AG04450 (cell line): ENCODE measurements around the gene CALHM1. TPM values are rescaled to one million over a fixed set of nuclear protein-coding genes. Genes with fewer than 3 reads are reported as not detected.

Source experiments
- CTCF ChIA-PET: fragments of 300-600, 350-600 bp; formaldehyde crosslinking; extraction: SDS; loops from one replicate; lab custom pipeline; 2022; ENCODE audit warnings: antibody characterized with exemption, inconsistent platforms; lab: Charles Lee
- POLR2A ChIA-PET: fragments of 350-600 bp; formaldehyde crosslinking; extraction: SDS; loops from one replicate; lab custom pipeline; 2021; ENCODE audit warnings: antibody characterized with exemption, inconsistent platforms; lab: Yijun Ruan, JAX
- DNase-seq: peaks from one replicate; pipeline ENCODE4 v3.0.0-alpha.2; 2011; ENCODE audit warnings: low read depth, low spot score
- H3K27ac ChIP-seq: one replicate; pipeline ENCODE4 v1.5.1; 2012; ENCODE audit warnings: low read depth, low read length, control low read depth
- H3K27me3 ChIP-seq: one replicate; pipeline ENCODE4 v1.6.0; 2012; ENCODE audit warnings: low read length; ENCODE audit not compliant: control insufficient read depth, insufficient read depth
- H3K4me3 ChIP-seq: 2 replicates; pipeline ENCODE4 v1.5.1; 2011; ENCODE audit warnings: mild to moderate bottlenecking, low read depth, low read length, control low read depth
- H3K9me3 ChIP-seq: 2 replicates; pipeline ENCODE4 v1.5.1; 2012; ENCODE audit warnings: low read length; ENCODE audit not compliant: control insufficient read depth, insufficient read depth
- CTCF ChIP-seq: IDR thresholded peaks from 2 replicates; pipeline ENCODE4 v1.5.1; 2011; ENCODE audit warnings: low read depth, low read length, control low read depth, inconsistent platforms
- polyA plus RNA-seq: library from polyadenylated mRNA; depleted of rRNA; stranded (reverse); fragments of >200 nt; gene quantifications from 2 replicates; pipeline ENCODE4 v1.2.3, GENCODE V29; 2011

The CALHM1 gene
- polyA plus RNA-seq, 1 experiment = not detected

GRCh38 chr10:103429647-103430046, 29.1 kb downstream of the CALHM1 start:
- Histone ChIP-seq H3K27me3 (no peaks in the 10 kb centered on the region), H3K4me3 (no peak overlapping the region), H3K27ac (no peak overlapping the region), H3K9me3 (no peaks in the 10 kb centered on the region)
- no peak for DNase-seq
- CTCF ChIA-PET = no interaction called here
- POLR2A ChIA-PET = interaction anchor here (0.6 kb wide), 1 partner anchor 19 kb away, joined by 4 read pairs; no protein-coding TSS in a partner anchor
- no peak for TF ChIP-seq CTCF

- Histone ChIP-seq H3K4me3 (no peak overlapping the region), H3K9me3 (no peaks in the 10 kb centered on the region), H3K27ac (no peak overlapping the region), H3K27me3 (no peaks in the 10 kb centered on the region)
- TF ChIP-seq CTCF = no peak
- no peak for DNase-seq
- CTCF ChIA-PET = no interaction called here
- POLR2A ChIA-PET = no interaction called here
Observed at GRCh38 chr10:103428989-103429643, 29.6 kb downstream of the CALHM1 start.

GRCh38 chr10:103427866-103428265, 30.8 kb downstream of the CALHM1 start:
- ChIA-PET POLR2A (no interaction called here), CTCF (interaction anchor here (0.8 to 1.9 kb wide), 3 partner anchors 11 to 58 kb away, joined by 3 to 6 read pairs (median 3); no protein-coding TSS in a partner anchor)
- Histone ChIP-seq H3K27me3 (no peaks in the 10 kb centered on the region), H3K27ac (no peak overlapping the region), H3K4me3 (no peak overlapping the region), H3K9me3 (no peaks in the 10 kb centered on the region)
- no peak for DNase-seq
- TF ChIP-seq CTCF = no peak

GRCh38 chr10:103423748-103424147, 35.0 kb downstream of the CALHM1 start:
- no peak for TF ChIP-seq CTCF
- POLR2A ChIA-PET = interaction anchor here (1.4 kb wide), 1 partner anchor 10 kb away, joined by 3 read pairs; no protein-coding TSS in a partner anchor
- H3K27me3 ChIP-seq = no peaks in the 10 kb centered on the region
- CTCF ChIA-PET = no interaction called here
- DNase-seq = no peak
- no peak overlapping the region for H3K4me3 ChIP-seq
- no peak overlapping the region for H3K27ac ChIP-seq
- H3K9me3 ChIP-seq = no peaks in the 10 kb centered on the region

- no peaks in the 10 kb centered on the region for H3K27me3 ChIP-seq
- no peak for TF ChIP-seq CTCF
- H3K4me3 ChIP-seq = no peak overlapping the region
- no peaks in the 10 kb centered on the region for H3K9me3 ChIP-seq
- CTCF ChIA-PET = interaction anchor here (2.9 to 6.9 kb wide), 2 partner anchors 65 to 124 kb away, joined by 10 to 112 read pairs; no protein-coding TSS in a partner anchor
- POLR2A ChIA-PET = no interaction called here
- no peak overlapping the region for H3K27ac ChIP-seq
- no peak for DNase-seq
Observed at GRCh38 chr10:103419101-103419500, 39.6 kb downstream of the CALHM1 start.
